Muscle layer of colon (tissue), 2 donors: ENCODE data around the gene KRT86.

Experiments used
- H3K27ac ChIP-seq: one replicate; pipeline ENCODE4 v1.7.0; 2013; ENCODE audit warnings: low read depth, mild to moderate bottlenecking, low read length, moderate library complexity
- H3K27me3 ChIP-seq, 2 donors: one replicate each; pipeline ENCODE4 v1.7.0; 2013; ENCODE audit warnings: low read length in 2 of 2, mild to moderate bottlenecking in 2 of 2; ENCODE audit not compliant: insufficient read depth in 2 of 2, control insufficient read depth in 1 of 2
- H3K36me3 ChIP-seq: one replicate; pipeline ENCODE4 v1.7.0; 2013; ENCODE audit warnings: mild to moderate bottlenecking, low read length; ENCODE audit not compliant: insufficient read depth
- H3K4me1 ChIP-seq: one replicate; pipeline ENCODE4 v1.7.0; 2013; ENCODE audit warnings: mild to moderate bottlenecking, low read length; ENCODE audit not compliant: insufficient read depth
- H3K4me3 ChIP-seq, 2 donors: one replicate each; pipeline ENCODE4 v1.7.0; 2013; ENCODE audit warnings: low read length in 2 of 2, low read depth in 1 of 2, mild to moderate bottlenecking in 1 of 2, moderate library complexity in 1 of 2
- H3K9ac ChIP-seq: one replicate; pipeline ENCODE4 v1.7.0; 2013; ENCODE audit warnings: low read length
- H3K9me3 ChIP-seq: one replicate; pipeline ENCODE4 v1.7.0; 2013; ENCODE audit warnings: mild to moderate bottlenecking, low read length
- donor health status: abdominal sarcoma.
- donor health status: Adenocarcinoma of cecum.

Gene KRT86

GRCh38 chr12:52352951-52353350 lies 78.5 kb downstream of the KRT86 start:
- Histone ChIP-seq H3K4me3 (no peak overlapping the region), H3K27me3 (peaks cover 0 to 4% of the 10 kb centered on the region in 2 donors), H3K9me3 (no peaks in the 10 kb centered on the region), H3K36me3 (no peaks in the 10 kb centered on the region), H3K4me1 (no peaks in the 10 kb centered on the region), H3K27ac (no peak overlapping the region), H3K9ac (no peak overlapping the region)

- no peaks in the 10 kb centered on the region for H3K9me3 ChIP-seq
- H3K27me3 ChIP-seq = peaks cover 0 to 4% of the 10 kb centered on the region in 2 donors
- no peak overlapping the region for H3K27ac ChIP-seq
- H3K9ac ChIP-seq = no peak overlapping the region
- no peaks in the 10 kb centered on the region for H3K4me1 ChIP-seq
- no peak overlapping the region for H3K4me3 ChIP-seq
- H3K36me3 ChIP-seq = no peaks in the 10 kb centered on the region
Observed at GRCh38 chr12:52353766-52354165, 79.3 kb downstream of the KRT86 start.

- Histone ChIP-seq H3K27me3 (peaks cover 0 to 4% of the 10 kb centered on the region in 2 donors), H3K4me1 (no peaks in the 10 kb centered on the region), H3K9me3 (no peaks in the 10 kb centered on the region), H3K27ac (no peak overlapping the region), H3K36me3 (no peaks in the 10 kb centered on the region), H3K9ac (no peak overlapping the region), H3K4me3 (no peak overlapping the region)
Observed at GRCh38 chr12:52354200-52354599, 79.8 kb downstream of the KRT86 start.

- no peaks in the 10 kb centered on the region for H3K36me3 ChIP-seq
- no peaks in the 10 kb centered on the region for H3K4me1 ChIP-seq
- H3K27me3 ChIP-seq = peaks cover 0 to 4% of the 10 kb centered on the region in 2 donors
- no peak overlapping the region for H3K9ac ChIP-seq
- no peaks in the 10 kb centered on the region for H3K9me3 ChIP-seq
- no peak overlapping the region for H3K4me3 ChIP-seq
- H3K27ac ChIP-seq = no peak overlapping the region
Observed at GRCh38 chr12:52355176-52355575, 80.7 kb downstream of the KRT86 start.

- Histone ChIP-seq H3K9ac (no peak overlapping the region), H3K27ac (no peak overlapping the region), H3K27me3 (peaks cover 0 to 4% of the 10 kb centered on the region in 2 donors), H3K9me3 (no peaks in the 10 kb centered on the region), H3K4me1 (no peaks in the 10 kb centered on the region), H3K4me3 (no peak overlapping the region), H3K36me3 (no peaks in the 10 kb centered on the region)
Observed at GRCh38 chr12:52356031-52356761, 81.8 kb downstream of the KRT86 start.

- no peak overlapping the region for H3K27ac ChIP-seq
- H3K27me3 ChIP-seq = peaks cover 0 to 4% of the 10 kb centered on the region in 2 donors
- H3K9ac ChIP-seq = no peak overlapping the region
- H3K4me1 ChIP-seq = no peaks in the 10 kb centered on the region
- H3K36me3 ChIP-seq = no peaks in the 10 kb centered on the region
- H3K9me3 ChIP-seq = no peaks in the 10 kb centered on the region
- no peak overlapping the region for H3K4me3 ChIP-seq
Observed at GRCh38 chr12:52356762-52357580, 82.5 kb downstream of the KRT86 start.
